ENCODE measurements around the gene RBPJ.

RBPJ gene

GRCh38 chr4:26429910-26430309 lies 109.1 kb downstream of the RBPJ start:
- Histone ChIP-seq H3K9me3 (ENCODE audit: low read length) (no peaks in the 10 kb centered on the region), H3K4me1 (ENCODE audit: insufficient read depth, low read length) (peaks cover 30% of the 10 kb centered on the region), H3K27me3 (ENCODE audit: control insufficient read depth in 1 of 2, insufficient read depth in 2 of 2, low read length in 2 of 2) (no peaks in the 10 kb centered on the region), H3K36me3 (ENCODE audit: insufficient read depth, low read length) (peaks cover 41% of the 10 kb centered on the region), H3K9ac (ENCODE audit: low read length) (no peak overlapping the region), H3K4me3 (ENCODE audit: low read depth in 1 of 2, low read length in 2 of 2) (no peak overlapping the region), H3K27ac (ENCODE audit: low read depth, low read length) (no peak overlapping the region)

- no peak overlapping the region for H3K27ac ChIP-seq (ENCODE audit: low read depth, low read length)
These were observed 110.8 kb downstream of the RBPJ start for GRCh38 chr4:26431461-26432180.

DNA sequence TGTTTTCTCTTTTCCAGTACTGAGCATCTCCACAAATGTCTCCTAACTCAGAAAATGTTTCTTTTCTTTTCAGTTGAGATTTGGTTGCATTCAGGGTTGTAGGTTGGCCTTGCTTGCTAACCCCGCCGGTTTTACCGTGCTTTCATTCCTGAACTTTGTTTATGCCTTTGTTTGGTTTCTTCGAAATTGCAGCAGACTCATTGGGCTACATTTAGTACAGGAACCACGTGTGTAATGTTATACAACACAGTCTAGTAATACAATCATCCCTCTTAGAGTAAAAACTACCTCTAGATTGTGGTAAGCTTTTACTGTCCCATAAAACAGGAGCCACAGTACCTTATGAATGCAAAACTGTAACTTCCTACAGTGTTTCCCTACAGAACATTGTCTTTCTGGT lies 111.6 kb downstream of the RBPJ start:
- H3K27ac ChIP-seq (ENCODE audit: low read depth, low read length): peak overlapping the region; percentile 38
- peaks cover 19% of the 10 kb centered on the region for H3K36me3 ChIP-seq (ENCODE audit: insufficient read depth, low read length)
- peaks cover 35% of the 10 kb centered on the region for H3K4me1 ChIP-seq (ENCODE audit: insufficient read depth, low read length)
- H3K9me3 ChIP-seq (ENCODE audit: low read length): no peaks in the 10 kb centered on the region
- no peak overlapping the region for H3K9ac ChIP-seq (ENCODE audit: low read length)
- H3K27me3 ChIP-seq (ENCODE audit: control insufficient read depth in 1 of 2, insufficient read depth in 2 of 2, low read length in 2 of 2): no peaks in the 10 kb centered on the region
- no peak overlapping the region for H3K4me3 ChIP-seq (ENCODE audit: low read depth in 1 of 2, low read length in 2 of 2)

More at GRCh38 chr4:26431461-26432180, 110.8 kb downstream of the RBPJ start:
- no peak overlapping the region for H3K4me3 ChIP-seq (ENCODE audit: low read depth in 1 of 2, low read length in 2 of 2)
- H3K36me3 ChIP-seq (ENCODE audit: insufficient read depth, low read length): peaks cover 24% of the 10 kb centered on the region
- no peaks in the 10 kb centered on the region for H3K27me3 ChIP-seq (ENCODE audit: control insufficient read depth in 1 of 2, insufficient read depth in 2 of 2, low read length in 2 of 2)
- no peaks in the 10 kb centered on the region for H3K9me3 ChIP-seq (ENCODE audit: low read length)
- H3K9ac ChIP-seq (ENCODE audit: low read length): no peak overlapping the region
- peaks cover 34% of the 10 kb centered on the region for H3K4me1 ChIP-seq (ENCODE audit: insufficient read depth, low read length)

- H3K27ac ChIP-seq (ENCODE audit: low read depth, low read length): no peak overlapping the region
- H3K9me3 ChIP-seq (ENCODE audit: low read length): no peaks in the 10 kb centered on the region
- H3K4me3 ChIP-seq (ENCODE audit: low read depth in 1 of 2, low read length in 2 of 2): no peak overlapping the region
- peaks cover 15% of the 10 kb centered on the region for H3K36me3 ChIP-seq (ENCODE audit: insufficient read depth, low read length)
- no peaks in the 10 kb centered on the region for H3K27me3 ChIP-seq (ENCODE audit: control insufficient read depth in 1 of 2, insufficient read depth in 2 of 2, low read length in 2 of 2)
- no peak overlapping the region for H3K9ac ChIP-seq (ENCODE audit: low read length)
- peaks cover 35% of the 10 kb centered on the region for H3K4me1 ChIP-seq (ENCODE audit: insufficient read depth, low read length)
These were observed 112.7 kb downstream of the RBPJ start for GRCh38 chr4:26433556-26433955.

- H3K36me3 ChIP-seq (ENCODE audit: insufficient read depth, low read length): peaks cover 10% of the 10 kb centered on the region
- no peak overlapping the region for H3K4me3 ChIP-seq (ENCODE audit: low read depth in 1 of 2, low read length in 2 of 2)
- H3K9ac ChIP-seq (ENCODE audit: low read length): no peak overlapping the region
- H3K4me1 ChIP-seq (ENCODE audit: insufficient read depth, low read length): peaks cover 35% of the 10 kb centered on the region
- no peaks in the 10 kb centered on the region for H3K27me3 ChIP-seq (ENCODE audit: control insufficient read depth in 1 of 2, insufficient read depth in 2 of 2, low read length in 2 of 2)
- no peaks in the 10 kb centered on the region for H3K9me3 ChIP-seq (ENCODE audit: low read length)
- no peak overlapping the region for H3K27ac ChIP-seq (ENCODE audit: low read depth, low read length)
These were observed 113.3 kb downstream of the RBPJ start for GRCh38 chr4:26434030-26434639.

- peaks cover 23% of the 10 kb centered on the region for H3K4me1 ChIP-seq (ENCODE audit: insufficient read depth, low read length)
- no peak overlapping the region for H3K27ac ChIP-seq (ENCODE audit: low read depth, low read length)
- H3K36me3 ChIP-seq (ENCODE audit: insufficient read depth, low read length): no peaks in the 10 kb centered on the region
- H3K27me3 ChIP-seq (ENCODE audit: control insufficient read depth in 1 of 2, insufficient read depth in 2 of 2, low read length in 2 of 2): no peaks in the 10 kb centered on the region
- H3K4me3 ChIP-seq (ENCODE audit: low read depth in 1 of 2, low read length in 2 of 2): no peak overlapping the region
- no peak overlapping the region for H3K9ac ChIP-seq (ENCODE audit: low read length)
- H3K9me3 ChIP-seq (ENCODE audit: low read length): no peaks in the 10 kb centered on the region
These were observed 120.3 kb downstream of the RBPJ start for GRCh38 chr4:26441102-26441501.

DNA sequence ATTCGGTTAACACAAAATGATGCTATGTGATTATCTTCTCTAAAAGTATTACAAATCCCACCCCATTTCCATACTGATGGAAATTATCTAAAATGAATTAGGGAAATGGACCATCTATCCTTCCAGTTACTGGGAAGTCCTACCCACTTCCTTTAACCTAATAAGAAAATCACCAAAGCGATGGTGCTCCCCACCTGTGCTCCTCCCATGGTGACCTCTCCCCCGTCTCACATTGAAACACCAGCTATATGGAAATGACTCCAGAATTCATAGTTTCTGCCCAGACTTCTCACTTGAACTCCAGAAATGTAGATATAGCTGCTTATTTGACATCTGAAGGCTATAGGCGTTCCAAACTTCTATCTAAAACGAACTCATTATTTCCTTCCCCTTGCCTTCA lies 121.0 kb downstream of the RBPJ start:
- Histone ChIP-seq H3K9ac (ENCODE audit: low read length) (no peak overlapping the region), H3K4me1 (ENCODE audit: insufficient read depth, low read length) (peaks cover 18% of the 10 kb centered on the region), H3K4me3 (ENCODE audit: low read depth in 1 of 2, low read length in 2 of 2) (no peak overlapping the region), H3K27ac (ENCODE audit: low read depth, low read length) (peak overlapping the region; percentile 28), H3K9me3 (ENCODE audit: low read length) (no peaks in the 10 kb centered on the region), H3K27me3 (ENCODE audit: control insufficient read depth in 1 of 2, insufficient read depth in 2 of 2, low read length in 2 of 2) (no peaks in the 10 kb centered on the region), H3K36me3 (ENCODE audit: insufficient read depth, low read length) (no peaks in the 10 kb centered on the region)

DNA sequence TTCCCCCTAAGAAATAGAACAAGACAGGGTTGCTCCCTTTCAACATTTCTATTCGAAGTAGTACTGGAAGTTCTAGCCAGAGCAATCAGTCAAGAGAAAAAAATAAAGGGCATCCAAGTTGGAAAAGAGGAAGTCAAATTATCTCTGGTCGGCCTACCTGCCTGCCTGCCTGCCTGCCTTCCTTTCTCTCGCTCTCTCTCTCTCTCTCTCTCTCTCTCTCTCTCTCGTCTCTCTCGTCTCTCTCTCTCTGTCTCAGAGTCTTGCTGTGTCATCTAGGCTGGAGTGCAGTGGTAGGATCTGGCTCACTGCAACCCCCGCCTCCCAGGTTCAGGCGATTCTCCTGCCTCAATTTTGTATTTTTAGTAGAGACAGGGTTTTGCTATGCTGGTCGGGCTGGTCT lies 126.6 kb downstream of the RBPJ start:
- peaks cover 20% of the 10 kb centered on the region for H3K4me1 ChIP-seq (ENCODE audit: insufficient read depth, low read length)
- H3K27me3 ChIP-seq (ENCODE audit: control insufficient read depth in 1 of 2, insufficient read depth in 2 of 2, low read length in 2 of 2): no peaks in the 10 kb centered on the region
- H3K9ac ChIP-seq (ENCODE audit: low read length): no peak overlapping the region
- no peak overlapping the region for H3K27ac ChIP-seq (ENCODE audit: low read depth, low read length)
- H3K4me3 ChIP-seq (ENCODE audit: low read depth in 1 of 2, low read length in 2 of 2): no peak overlapping the region
- H3K9me3 ChIP-seq (ENCODE audit: low read length): no peaks in the 10 kb centered on the region
- H3K36me3 ChIP-seq (ENCODE audit: insufficient read depth, low read length): no peaks in the 10 kb centered on the region

DNA sequence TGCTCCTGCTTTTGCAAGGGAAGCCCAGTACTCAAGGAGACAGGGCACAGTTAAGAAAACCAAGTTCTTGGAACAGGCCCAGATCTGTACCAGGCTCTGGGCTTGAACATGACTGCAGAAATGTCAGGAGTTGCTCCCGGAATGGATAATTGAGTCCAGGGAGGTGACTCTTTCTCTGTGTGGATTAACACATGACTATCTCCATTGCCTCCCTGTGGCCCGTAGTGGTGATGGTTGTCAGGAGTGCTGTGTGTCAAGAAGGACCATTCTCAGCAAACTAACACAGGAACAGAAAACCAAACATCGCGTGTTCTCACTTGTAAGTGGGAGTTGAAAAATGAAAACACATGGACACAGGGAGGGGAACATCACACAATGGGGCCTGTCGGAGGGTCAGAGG lies 129.6 kb downstream of the RBPJ start:
- Histone ChIP-seq H3K27me3 (ENCODE audit: control insufficient read depth in 1 of 2, insufficient read depth in 2 of 2, low read length in 2 of 2) (no peaks in the 10 kb centered on the region), H3K4me1 (ENCODE audit: insufficient read depth, low read length) (peaks cover 28% of the 10 kb centered on the region), H3K4me3 (ENCODE audit: low read depth in 1 of 2, low read length in 2 of 2) (no peak overlapping the region), H3K9ac (ENCODE audit: low read length) (no peak overlapping the region), H3K27ac (ENCODE audit: low read depth, low read length) (no peak overlapping the region), H3K9me3 (ENCODE audit: low read length) (no peaks in the 10 kb centered on the region), H3K36me3 (ENCODE audit: insufficient read depth, low read length) (no peaks in the 10 kb centered on the region)

DNA sequence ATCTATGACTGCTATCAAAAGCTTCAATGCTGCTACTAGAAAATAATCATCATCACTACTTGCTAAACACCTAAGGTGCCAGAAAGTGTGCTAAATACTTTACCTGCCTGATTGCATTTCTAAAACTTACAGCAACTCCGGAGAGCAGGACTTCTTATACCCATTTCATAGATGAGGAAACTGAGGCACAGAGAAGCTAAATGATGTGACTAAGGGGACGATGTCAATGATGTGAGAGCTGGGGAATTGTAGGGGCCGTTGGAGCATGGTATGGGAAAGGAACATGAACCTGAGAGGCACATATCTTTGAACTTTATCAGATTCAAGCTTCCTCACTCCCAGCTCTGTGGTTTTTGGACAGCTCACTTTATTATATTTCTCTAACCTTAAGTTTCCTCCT lies 130.8 kb downstream of the RBPJ start:
- Histone ChIP-seq H3K9ac (ENCODE audit: low read length) (no peak overlapping the region), H3K36me3 (ENCODE audit: insufficient read depth, low read length) (no peaks in the 10 kb centered on the region), H3K4me1 (ENCODE audit: insufficient read depth, low read length) (peaks cover 28% of the 10 kb centered on the region), H3K27me3 (ENCODE audit: control insufficient read depth in 1 of 2, insufficient read depth in 2 of 2, low read length in 2 of 2) (no peaks in the 10 kb centered on the region), H3K9me3 (ENCODE audit: low read length) (no peaks in the 10 kb centered on the region), H3K4me3 (ENCODE audit: low read depth in 1 of 2, low read length in 2 of 2) (no peak overlapping the region), H3K27ac (ENCODE audit: low read depth, low read length) (no peak overlapping the region)

DNA sequence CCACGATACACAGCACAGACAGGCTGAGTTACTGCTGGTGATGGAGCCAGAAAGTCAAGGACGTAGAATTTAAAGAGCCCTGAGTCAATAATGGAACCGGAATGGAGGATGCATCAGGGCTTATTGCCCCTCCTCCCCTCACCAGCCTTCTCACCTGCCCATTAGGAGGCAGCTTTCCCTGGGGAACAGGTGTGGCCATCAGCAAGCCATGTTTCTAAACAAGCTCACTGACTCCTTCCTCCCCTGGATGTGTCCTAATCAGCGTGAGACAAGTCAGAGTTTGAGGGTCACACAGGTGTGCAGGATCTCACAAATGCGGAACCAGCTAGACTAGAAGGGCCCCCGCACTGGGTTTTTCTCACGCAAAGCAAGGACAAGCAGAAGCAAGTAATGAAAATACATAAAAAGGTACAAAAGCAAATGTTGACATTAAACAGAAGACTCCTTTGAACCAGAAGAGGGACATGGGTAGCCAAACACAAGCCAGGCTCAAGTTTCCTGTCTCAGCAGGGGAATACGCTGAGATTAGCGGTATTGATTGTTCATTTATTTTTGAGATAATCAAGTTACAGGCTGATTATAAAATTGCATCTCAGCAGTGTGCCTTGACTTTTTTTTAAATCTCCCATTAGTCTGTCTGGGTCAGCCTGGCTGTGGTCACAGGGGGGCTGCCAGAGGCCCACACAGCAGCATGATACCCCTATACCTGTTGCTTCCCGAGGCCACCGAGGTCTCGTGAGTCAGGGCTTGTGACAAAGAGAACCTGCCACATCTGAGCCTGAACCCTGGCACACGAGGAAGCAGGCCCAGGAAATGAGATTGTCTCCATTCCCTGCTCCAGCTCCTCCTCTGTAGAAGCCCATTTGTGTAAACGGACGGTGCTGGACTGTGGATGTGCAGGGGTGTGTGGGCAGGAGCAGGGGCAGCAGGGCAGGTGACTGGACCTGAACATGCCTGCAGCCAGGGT lies 132.0 kb downstream of the RBPJ start:
- Histone ChIP-seq H3K4me3 (ENCODE audit: low read depth in 1 of 2, low read length in 2 of 2) (peak overlapping the region in 1 of 2 donors; percentile 17), H3K4me1 (ENCODE audit: insufficient read depth, low read length) (peaks cover 34% of the 10 kb centered on the region), H3K27me3 (ENCODE audit: control insufficient read depth in 1 of 2, insufficient read depth in 2 of 2, low read length in 2 of 2) (no peaks in the 10 kb centered on the region), H3K9ac (ENCODE audit: low read length) (no peak overlapping the region), H3K36me3 (ENCODE audit: insufficient read depth, low read length) (no peaks in the 10 kb centered on the region), H3K9me3 (ENCODE audit: low read length) (no peaks in the 10 kb centered on the region), H3K27ac (ENCODE audit: low read depth, low read length) (peak overlapping the region; percentile 45)
